HepG2 (cell line): ENCODE measurements around the gene ELOVL6. TPM values are rescaled to one million over a fixed set of nuclear protein-coding genes. Genes with fewer than 3 reads are reported as not detected.

Experiments used
- ARID5B ChIP-seq: IDR thresholded peaks from 2 replicates; pipeline ENCODE4 v1.4.0; 2020; ENCODE audit warnings: mild to moderate bottlenecking, missing genetic modification reagents
- BRD4 ChIP-seq: sonication (generic); formaldehyde crosslinking; IDR thresholded peaks from 2 replicates; pipeline ENCODE4 v1.4.0; 2020; ENCODE audit warnings: missing genetic modification reagents
- FOXJ3 ChIP-seq: sonication (generic); formaldehyde crosslinking; IDR thresholded peaks from 2 replicates; pipeline ENCODE4 v1.4.0; 2020; ENCODE audit warnings: missing genetic modification reagents, mild to moderate bottlenecking, borderline replicate concordance
- FOXM1 ChIP-seq: sonication (generic); formaldehyde crosslinking; IDR thresholded peaks from 2 replicates; pipeline ENCODE4 v1.5.0; 2020; ENCODE audit warnings: missing genetic modification reagents
- HES4 ChIP-seq: sonication (generic); formaldehyde crosslinking; IDR thresholded peaks from 2 replicates; pipeline ENCODE4 v1.9.0; 2021; ENCODE audit warnings: mild to moderate bottlenecking, missing genetic modification reagents, borderline replicate concordance
- HOXA7 ChIP-seq: sonication (generic); formaldehyde crosslinking; IDR thresholded peaks from 2 replicates; pipeline ENCODE4 v1.8.1; 2022; ENCODE audit warnings: mild to moderate bottlenecking, missing genetic modification reagents, moderate library complexity
- KAT8 ChIP-seq: IDR thresholded peaks from 2 replicates; pipeline ENCODE4 v1.6.1; 2016; ENCODE audit warnings: missing genetic modification reagents, missing compliant biosample characterization
- MED1 ChIP-seq: sonication (generic); formaldehyde crosslinking; IDR thresholded peaks from 2 replicates; pipeline ENCODE4 v1.4.0; 2020; ENCODE audit warnings: missing genetic modification reagents
- NONO ChIP-seq, 2 experiments: fragments of 450-650 bp in 1 of 2; sonication (generic) in 1 of 2; formaldehyde crosslinking in 1 of 2; IDR thresholded peaks in 1 of 2; conservative IDR thresholded peaks in 1 of 2; 2 replicates each; pipeline versions ENCODE4 v1.6.1 to v1.8.0; 2017 to 2022; ENCODE audit warnings: mild to moderate bottlenecking in 1 of 2, missing genetic modification reagents in 1 of 2, moderate library complexity in 1 of 2
- ZBTB21 ChIP-seq: sonication (generic); formaldehyde crosslinking; IDR thresholded peaks from 2 replicates; pipeline ENCODE4 v1.4.0; 2020; ENCODE audit warnings: missing genetic modification reagents
- ZBTB26 ChIP-seq: IDR thresholded peaks from 2 replicates; pipeline ENCODE4 v1.6.1; 2016; ENCODE audit warnings: missing compliant biosample characterization, missing genetic modification reagents, borderline replicate concordance
- ZFP41 ChIP-seq: sonication (generic); formaldehyde crosslinking; IDR thresholded peaks from 2 replicates; pipeline ENCODE4 v1.4.0; 2020; ENCODE audit warnings: mild to moderate bottlenecking, missing genetic modification reagents, borderline replicate concordance
- ZNF121 ChIP-seq: sonication (generic); formaldehyde crosslinking; IDR thresholded peaks from 2 replicates; pipeline ENCODE4 v1.5.0; 2020; ENCODE audit warnings: mild to moderate bottlenecking, missing genetic modification reagents
- ZNF232 ChIP-seq: sonication (generic); formaldehyde crosslinking; IDR thresholded peaks from 2 replicates; pipeline ENCODE4 v1.4.0; 2020; ENCODE audit warnings: missing genetic modification reagents, borderline replicate concordance
- ZNF563 ChIP-seq: sonication (generic); formaldehyde crosslinking; IDR thresholded peaks from 2 replicates; pipeline ENCODE4 v1.8.0; 2022; ENCODE audit warnings: mild to moderate bottlenecking, moderate library complexity, missing genetic modification reagents
- ZNF577 ChIP-seq: sonication (generic); formaldehyde crosslinking; IDR thresholded peaks from 2 replicates; pipeline ENCODE4 v1.4.0; 2020; ENCODE audit warnings: mild to moderate bottlenecking, low read depth, missing genetic modification reagents, borderline replicate concordance
- ZNF629 ChIP-seq: sonication (generic); formaldehyde crosslinking; conservative IDR thresholded peaks from 2 replicates; pipeline ENCODE4 v1.5.0; 2020; ENCODE audit warnings: missing genetic modification reagents
- polyA plus RNA-seq, 8 experiments: library from polyadenylated mRNA; depleted of rRNA in 3 of 8; stranded (reverse) in 7 of 8; unstranded in 1 of 8; fragments of >200 nt; fragmentation: Illumina TruSeq in 4 of 8; extraction: Trizol in 4 of 8; gene quantifications; 2 replicates each; pipeline versions ENCODE4 v1.2.1 to v1.2.3, GENCODE V29; 2011 to 2016; ENCODE audit warnings: low read depth in 4 of 8, missing spikeins in 1 of 8, mixed read lengths in 1 of 8; ENCODE audit not compliant: insufficient read depth in 1 of 8
- total RNA-seq, 5 experiments: library from RNA; depleted of rRNA; stranded (reverse); fragments of >200 nt; fragmentation: Illumina TruSeq; extraction: Trizol; gene quantifications; 2 replicates each; pipeline ENCODE4 v1.2.3, GENCODE V29; 2016; ENCODE audit warnings: low read depth in 1 of 5
- TF ChIP-seq, protein P1 (sequence below): sonication (generic); formaldehyde crosslinking; IDR thresholded peaks from 2 replicates; pipeline ENCODE4 v1.9.0; 2021; ENCODE audit warnings: missing genetic modification reagents, borderline replicate concordance
- TF ChIP-seq, protein P2 (sequence below): sonication (generic); formaldehyde crosslinking; IDR thresholded peaks from 2 replicates; pipeline ENCODE4 v1.5.1; 2020; ENCODE audit warnings: mild to moderate bottlenecking, moderate library complexity, missing genetic modification reagents

The ELOVL6 gene
- total and polyA plus RNA-seq, 2 of the 13 experiments (the other 11 are each of a cell fraction or from before 2014, with no cell fraction given), result 14.1 to 23.2 TPM

DNA sequence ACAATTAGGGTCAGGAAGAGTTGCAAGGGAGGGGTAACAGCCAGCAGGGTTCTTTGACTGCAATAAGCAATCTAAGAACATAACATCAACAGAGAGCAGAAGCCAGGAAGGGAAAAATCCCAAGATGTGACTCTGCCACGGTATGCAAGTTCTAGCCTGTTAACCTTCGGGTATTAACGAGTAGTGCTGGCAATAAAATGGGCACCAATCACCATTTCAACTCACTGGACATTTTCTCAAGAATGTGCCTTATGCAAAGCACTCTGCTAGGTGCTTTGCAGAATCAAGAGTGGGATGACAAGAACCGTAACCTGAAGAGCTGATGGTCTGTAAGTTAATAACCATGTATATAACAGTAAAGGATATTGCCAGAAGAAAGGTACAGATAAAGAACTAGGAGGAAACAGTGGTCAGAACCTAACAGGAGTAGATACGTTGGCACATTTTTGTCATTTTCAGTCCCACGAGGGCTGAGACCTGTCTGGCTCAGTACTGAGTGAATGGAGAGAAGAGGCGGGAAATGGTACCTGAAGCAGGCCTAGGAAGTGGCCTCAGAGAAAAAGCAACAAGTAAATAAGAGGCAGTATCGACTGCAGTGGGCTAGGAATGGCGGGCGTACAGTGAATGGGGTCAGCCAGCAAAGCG, 2.7 kb downstream of the ELOVL6 start (continued):
- TF ChIP-seq ARID5B (no peak), ZNF232 (no peak), MED1 (no peak), ZNF563 (CRISPR knock-in tag) (no peak), ZNF577 (CRISPR knock-in tag) (no peak), ZNF629 (CRISPR knock-in tag) (peak; percentile 88), FOXJ3 (no peak), FOXM1 (no peak), HES4 (no peak), ZFP41 (CRISPR knock-in tag) (peak; percentile 60; the same call in 1 of the 2 replicates), NONO (IDR thresholded peaks at IDR 0.05) (no peak), NONO (CRISPR knock-in tag; conservative IDR thresholded peaks at IDR 0.05) (0 out of 2 replicates have a peak, but pooled peaks have one; percentile 2), HOXA7 (CRISPR knock-in tag) (no peak), ZBTB21 (no peak), ZBTB26 (no peak), BRD4 (CRISPR knock-in tag) (no peak), ZNF121 (CRISPR knock-in tag) (0 out of 2 replicates have a peak, but pooled peaks have one; percentile 11), KAT8 (CRISPR knock-in tag) (no peak)
- TF ChIP-seq, protein P1, sequence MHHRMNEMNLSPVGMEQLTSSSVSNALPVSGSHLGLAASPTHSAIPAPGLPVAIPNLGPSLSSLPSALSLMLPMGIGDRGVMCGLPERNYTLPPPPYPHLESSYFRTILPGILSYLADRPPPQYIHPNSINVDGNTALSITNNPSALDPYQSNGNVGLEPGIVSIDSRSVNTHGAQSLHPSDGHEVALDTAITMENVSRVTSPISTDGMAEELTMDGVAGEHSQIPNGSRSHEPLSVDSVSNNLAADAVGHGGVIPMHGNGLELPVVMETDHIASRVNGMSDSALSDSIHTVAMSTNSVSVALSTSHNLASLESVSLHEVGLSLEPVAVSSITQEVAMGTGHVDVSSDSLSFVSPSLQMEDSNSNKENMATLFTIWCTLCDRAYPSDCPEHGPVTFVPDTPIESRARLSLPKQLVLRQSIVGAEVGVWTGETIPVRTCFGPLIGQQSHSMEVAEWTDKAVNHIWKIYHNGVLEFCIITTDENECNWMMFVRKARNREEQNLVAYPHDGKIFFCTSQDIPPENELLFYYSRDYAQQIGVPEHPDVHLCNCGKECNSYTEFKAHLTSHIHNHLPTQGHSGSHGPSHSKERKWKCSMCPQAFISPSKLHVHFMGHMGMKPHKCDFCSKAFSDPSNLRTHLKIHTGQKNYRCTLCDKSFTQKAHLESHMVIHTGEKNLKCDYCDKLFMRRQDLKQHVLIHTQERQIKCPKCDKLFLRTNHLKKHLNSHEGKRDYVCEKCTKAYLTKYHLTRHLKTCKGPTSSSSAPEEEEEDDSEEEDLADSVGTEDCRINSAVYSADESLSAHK (CRISPR knock-in tag), result no peak
- TF ChIP-seq, protein P2, sequence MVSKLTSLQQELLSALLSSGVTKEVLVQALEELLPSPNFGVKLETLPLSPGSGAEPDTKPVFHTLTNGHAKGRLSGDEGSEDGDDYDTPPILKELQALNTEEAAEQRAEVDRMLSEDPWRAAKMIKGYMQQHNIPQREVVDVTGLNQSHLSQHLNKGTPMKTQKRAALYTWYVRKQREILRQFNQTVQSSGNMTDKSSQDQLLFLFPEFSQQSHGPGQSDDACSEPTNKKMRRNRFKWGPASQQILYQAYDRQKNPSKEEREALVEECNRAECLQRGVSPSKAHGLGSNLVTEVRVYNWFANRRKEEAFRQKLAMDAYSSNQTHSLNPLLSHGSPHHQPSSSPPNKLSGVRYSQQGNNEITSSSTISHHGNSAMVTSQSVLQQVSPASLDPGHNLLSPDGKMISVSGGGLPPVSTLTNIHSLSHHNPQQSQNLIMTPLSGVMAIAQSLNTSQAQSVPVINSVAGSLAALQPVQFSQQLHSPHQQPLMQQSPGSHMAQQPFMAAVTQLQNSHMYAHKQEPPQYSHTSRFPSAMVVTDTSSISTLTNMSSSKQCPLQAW (CRISPR knock-in tag), result no peak
